Liver (tissue), 9 donors: ENCODE data around the gene MSI2. TPM values are rescaled to one million over a fixed set of nuclear protein-coding genes. Genes with fewer than 3 reads are reported as not detected.

Experiments
- DNase-seq: peaks from one replicate; pipeline ENCODE4 v3.0.0-alpha.2; 2017; ENCODE audit warnings: low spot score
- H3K27ac ChIP-seq, 2 donors: one replicate each; pipeline ENCODE4 v1.7.0; 2013; ENCODE audit warnings: inconsistent platforms in 2 of 2, low read length in 2 of 2, control low read depth in 1 of 2, low read depth in 1 of 2, mild to moderate bottlenecking in 1 of 2
- H3K27me3 ChIP-seq, 4 donors: one replicate each; pipeline versions ENCODE4 v1.6.1 to v1.7.0; 2013; ENCODE audit warnings: low read length in 3 of 4, inconsistent platforms in 1 of 4, mild to moderate bottlenecking in 1 of 4, moderate library complexity in 1 of 4; ENCODE audit not compliant: control insufficient read depth in 4 of 4, insufficient read depth in 4 of 4
- H3K36me3 ChIP-seq, 4 donors: one replicate each; pipeline versions ENCODE4 v1.6.1 to v1.7.0; 2013; ENCODE audit warnings: low read length in 3 of 4, mild to moderate bottlenecking in 3 of 4, low read depth in 1 of 4, moderate library complexity in 1 of 4; ENCODE audit not compliant: control insufficient read depth in 4 of 4, insufficient read depth in 3 of 4
- H3K4me1 ChIP-seq, 4 donors: one replicate each; pipeline versions ENCODE4 v1.6.1 to v1.7.0; 2013; ENCODE audit warnings: low read length in 3 of 4, mild to moderate bottlenecking in 3 of 4, moderate library complexity in 1 of 4; ENCODE audit not compliant: control insufficient read depth in 4 of 4, insufficient read depth in 4 of 4
- H3K4me3 ChIP-seq, 3 donors: one replicate each; pipeline versions ENCODE4 v1.6.1 to v1.7.0; 2013; ENCODE audit warnings: low read length in 3 of 3, control low read depth in 1 of 3, low read depth in 1 of 3, mild to moderate bottlenecking in 1 of 3
- H3K9ac ChIP-seq, 2 donors: one replicate each; pipeline ENCODE4 v1.7.0; 2013; ENCODE audit warnings: low read length in 2 of 2, mild to moderate bottlenecking in 2 of 2, moderate library complexity in 2 of 2, control low read depth in 1 of 2, low read depth in 1 of 2
- H3K9me3 ChIP-seq, 4 donors: one replicate each; pipeline versions ENCODE4 v1.6.1 to v1.7.0; 2013; ENCODE audit warnings: low read length in 3 of 4; ENCODE audit not compliant: control insufficient read depth in 4 of 4
- EGR1 ChIP-seq, 2 donors: IDR thresholded peaks; 2 replicates each; pipeline ENCODE4 v1.6.1; 2016 to 2018; ENCODE audit warnings: antibody characterized with exemption in 2 of 2, low read depth in 2 of 2
- FOXA1 ChIP-seq: IDR thresholded peaks from 2 replicates; pipeline ENCODE4 v1.6.1; 2016; ENCODE audit warnings: antibody characterized with exemption
- FOXA2 ChIP-seq: IDR thresholded peaks from 2 replicates; pipeline ENCODE4 v1.6.1; 2016; ENCODE audit warnings: antibody characterized with exemption
- GABPA ChIP-seq, 2 donors: IDR thresholded peaks in 1 of 2; conservative IDR thresholded peaks in 1 of 2; 2 replicates each; pipeline ENCODE4 v1.6.1; 2016; ENCODE audit warnings: antibody characterized with exemption in 2 of 2, mild to moderate bottlenecking in 1 of 2, moderate library complexity in 1 of 2
- HNF4A ChIP-seq, 2 donors: conservative IDR thresholded peaks; 2 replicates each; pipeline ENCODE4 v1.6.1; 2016; ENCODE audit warnings: antibody characterized with exemption in 2 of 2, mild to moderate bottlenecking in 2 of 2
- HNF4G ChIP-seq: IDR thresholded peaks from 2 replicates; pipeline ENCODE4 v1.6.1; 2016; ENCODE audit warnings: antibody characterized with exemption
- JUND ChIP-seq, 2 donors: IDR thresholded peaks; 2 replicates each; pipeline ENCODE4 v1.6.1; 2016; ENCODE audit warnings: antibody characterized with exemption in 2 of 2
- NR2F2 ChIP-seq: IDR thresholded peaks from 2 replicates; pipeline ENCODE4 v1.6.1; 2016; ENCODE audit warnings: antibody characterized with exemption
- RAD21 ChIP-seq, 2 donors: IDR thresholded peaks; 2 replicates each; pipeline ENCODE4 v1.6.1; 2016; ENCODE audit warnings: antibody characterized with exemption in 2 of 2, mild to moderate bottlenecking in 2 of 2
- RXRA ChIP-seq, 2 donors: IDR thresholded peaks; 2 replicates each; pipeline ENCODE4 v1.6.1; 2017 to 2018; ENCODE audit warnings: antibody characterized with exemption in 2 of 2, mild to moderate bottlenecking in 1 of 2
- SP1 ChIP-seq: IDR thresholded peaks from 2 replicates; pipeline ENCODE4 v1.6.1; 2018; ENCODE audit warnings: antibody characterized with exemption, mild to moderate bottlenecking
- TAF1 ChIP-seq: conservative IDR thresholded peaks from 2 replicates; pipeline ENCODE4 v1.6.1; 2016; ENCODE audit warnings: antibody characterized with exemption, mild to moderate bottlenecking
- YY1 ChIP-seq: IDR thresholded peaks from 2 replicates; pipeline ENCODE4 v1.6.1; 2016; ENCODE audit warnings: antibody characterized with exemption, mild to moderate bottlenecking
- WGBS: extraction: QIAGEN DNeasy Blood & Tissue Kit; methylation state at CpG from one replicate; pipeline ENCODE4 v1.1.7; 2013; 5-methylcytosine and 5-hydroxymethylcytosine counted together
- polyA plus RNA-seq, 2 donors: library from polyadenylated mRNA; stranded (reverse) in 1 of 2; unstranded in 1 of 2; fragments of 200-250 nt in 1 of 2; fragments of >200 nt in 1 of 2; fragmentation: Nextera tagmentation in 1 of 2; extraction: Ambion mirVana in 1 of 2; gene quantifications; one replicate each; pipeline versions ENCODE4 v1.2.1 to v1.2.3, GENCODE V29; 2013 to 2015
- total RNA-seq, 2 donors: library from RNA; depleted of rRNA; stranded (reverse); fragments of >200 nt; gene quantifications; one replicate each; pipeline ENCODE4 v1.2.3, GENCODE V29; 2014
- TF ChIP-seq, protein P1 (sequence below): IDR thresholded peaks from 2 replicates; pipeline ENCODE4 v1.6.1; 2016; ENCODE audit warnings: antibody characterized with exemption, mild to moderate bottlenecking
- TF ChIP-seq, protein P2 (sequence below): IDR thresholded peaks from 2 replicates; pipeline ENCODE4 v1.6.1; 2016; ENCODE audit warnings: antibody characterized with exemption
- TF ChIP-seq, protein P3 (sequence below): fragments of 150-350 bp; IDR thresholded peaks from 2 replicates; pipeline ENCODE4 v1.5.1; 2017; ENCODE audit warnings: improper control_type of control experiment, low read depth, low read length; ENCODE audit not compliant: missing input control
- TF ChIP-seq, protein P4 (sequence below): IDR thresholded peaks from 2 replicates; pipeline ENCODE4 v1.6.1; 2016; ENCODE audit warnings: antibody characterized with exemption
- TF ChIP-seq, protein P5 (sequence below): IDR thresholded peaks from 2 replicates; pipeline ENCODE4 v1.6.1; 2016; ENCODE audit warnings: antibody characterized with exemption
- donor health status: healthy.
- donor health status: healthy.
- donor health status: healthy.
- donor health status: healthy.
- donor health status: healthy.

Gene MSI2
- total and polyA plus RNA-seq, 4 donors: 5.7 to 15.6 (median 9.2) TPM

DNA sequence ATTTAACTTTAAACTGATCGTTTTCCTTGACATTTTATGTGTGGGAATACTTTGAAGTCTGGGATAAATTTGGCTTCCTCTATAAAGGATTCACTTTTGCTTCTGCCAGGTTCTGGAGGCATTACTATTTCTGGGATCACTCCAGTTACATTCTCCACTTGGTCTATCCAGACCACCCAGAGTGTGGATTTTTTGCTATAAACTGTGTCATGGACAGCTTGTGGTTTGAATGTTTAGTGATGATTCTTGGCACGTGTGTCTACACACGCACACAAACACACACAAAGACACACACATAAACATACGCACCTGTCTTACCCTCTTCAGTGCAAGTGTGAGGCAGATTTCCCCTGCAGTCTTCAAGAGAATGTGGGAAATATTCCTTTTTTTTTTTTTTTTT lies 27.4 kb upstream of the MSI2 start:
- Histone ChIP-seq H3K36me3 (no peaks in the 10 kb centered on the region), H3K27me3 (no peaks in the 10 kb centered on the region), H3K4me3 (no peak overlapping the region), H3K4me1 (no peaks in the 10 kb centered on the region), H3K9ac (no peak overlapping the region), H3K27ac (no peak overlapping the region), H3K9me3 (no peaks in the 10 kb centered on the region)
- TF ChIP-seq FOXA2 (no peak), RAD21 (IDR thresholded peaks at IDR 0.05) (no peak), TAF1 (no peak), FOXA1 (no peak), RXRA (IDR thresholded peaks at IDR 0.05) (no peak), NR2F2 (no peak), SP1 (no peak), GABPA (IDR thresholded peaks at IDR 0.05 in 1 of 2, conservative IDR thresholded peaks at IDR 0.05 in 1 of 2) (no peak), JUND (IDR thresholded peaks at IDR 0.05) (no peak), EGR1 (IDR thresholded peaks at IDR 0.05; ENCODE audit: low read depth in 2 of 2) (no peak), HNF4G (no peak), YY1 (no peak), HNF4A (conservative IDR thresholded peaks at IDR 0.05) (no peak)
- TF ChIP-seq, protein P1, sequence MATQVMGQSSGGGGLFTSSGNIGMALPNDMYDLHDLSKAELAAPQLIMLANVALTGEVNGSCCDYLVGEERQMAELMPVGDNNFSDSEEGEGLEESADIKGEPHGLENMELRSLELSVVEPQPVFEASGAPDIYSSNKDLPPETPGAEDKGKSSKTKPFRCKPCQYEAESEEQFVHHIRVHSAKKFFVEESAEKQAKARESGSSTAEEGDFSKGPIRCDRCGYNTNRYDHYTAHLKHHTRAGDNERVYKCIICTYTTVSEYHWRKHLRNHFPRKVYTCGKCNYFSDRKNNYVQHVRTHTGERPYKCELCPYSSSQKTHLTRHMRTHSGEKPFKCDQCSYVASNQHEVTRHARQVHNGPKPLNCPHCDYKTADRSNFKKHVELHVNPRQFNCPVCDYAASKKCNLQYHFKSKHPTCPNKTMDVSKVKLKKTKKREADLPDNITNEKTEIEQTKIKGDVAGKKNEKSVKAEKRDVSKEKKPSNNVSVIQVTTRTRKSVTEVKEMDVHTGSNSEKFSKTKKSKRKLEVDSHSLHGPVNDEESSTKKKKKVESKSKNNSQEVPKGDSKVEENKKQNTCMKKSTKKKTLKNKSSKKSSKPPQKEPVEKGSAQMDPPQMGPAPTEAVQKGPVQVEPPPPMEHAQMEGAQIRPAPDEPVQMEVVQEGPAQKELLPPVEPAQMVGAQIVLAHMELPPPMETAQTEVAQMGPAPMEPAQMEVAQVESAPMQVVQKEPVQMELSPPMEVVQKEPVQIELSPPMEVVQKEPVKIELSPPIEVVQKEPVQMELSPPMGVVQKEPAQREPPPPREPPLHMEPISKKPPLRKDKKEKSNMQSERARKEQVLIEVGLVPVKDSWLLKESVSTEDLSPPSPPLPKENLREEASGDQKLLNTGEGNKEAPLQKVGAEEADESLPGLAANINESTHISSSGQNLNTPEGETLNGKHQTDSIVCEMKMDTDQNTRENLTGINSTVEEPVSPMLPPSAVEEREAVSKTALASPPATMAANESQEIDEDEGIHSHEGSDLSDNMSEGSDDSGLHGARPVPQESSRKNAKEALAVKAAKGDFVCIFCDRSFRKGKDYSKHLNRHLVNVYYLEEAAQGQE: no peak
- TF ChIP-seq, protein P2, sequence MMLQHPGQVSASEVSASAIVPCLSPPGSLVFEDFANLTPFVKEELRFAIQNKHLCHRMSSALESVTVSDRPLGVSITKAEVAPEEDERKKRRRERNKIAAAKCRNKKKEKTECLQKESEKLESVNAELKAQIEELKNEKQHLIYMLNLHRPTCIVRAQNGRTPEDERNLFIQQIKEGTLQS: no peak
- TF ChIP-seq, protein P3, sequence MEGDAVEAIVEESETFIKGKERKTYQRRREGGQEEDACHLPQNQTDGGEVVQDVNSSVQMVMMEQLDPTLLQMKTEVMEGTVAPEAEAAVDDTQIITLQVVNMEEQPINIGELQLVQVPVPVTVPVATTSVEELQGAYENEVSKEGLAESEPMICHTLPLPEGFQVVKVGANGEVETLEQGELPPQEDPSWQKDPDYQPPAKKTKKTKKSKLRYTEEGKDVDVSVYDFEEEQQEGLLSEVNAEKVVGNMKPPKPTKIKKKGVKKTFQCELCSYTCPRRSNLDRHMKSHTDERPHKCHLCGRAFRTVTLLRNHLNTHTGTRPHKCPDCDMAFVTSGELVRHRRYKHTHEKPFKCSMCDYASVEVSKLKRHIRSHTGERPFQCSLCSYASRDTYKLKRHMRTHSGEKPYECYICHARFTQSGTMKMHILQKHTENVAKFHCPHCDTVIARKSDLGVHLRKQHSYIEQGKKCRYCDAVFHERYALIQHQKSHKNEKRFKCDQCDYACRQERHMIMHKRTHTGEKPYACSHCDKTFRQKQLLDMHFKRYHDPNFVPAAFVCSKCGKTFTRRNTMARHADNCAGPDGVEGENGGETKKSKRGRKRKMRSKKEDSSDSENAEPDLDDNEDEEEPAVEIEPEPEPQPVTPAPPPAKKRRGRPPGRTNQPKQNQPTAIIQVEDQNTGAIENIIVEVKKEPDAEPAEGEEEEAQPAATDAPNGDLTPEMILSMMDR: no peak
- TF ChIP-seq, protein P4, sequence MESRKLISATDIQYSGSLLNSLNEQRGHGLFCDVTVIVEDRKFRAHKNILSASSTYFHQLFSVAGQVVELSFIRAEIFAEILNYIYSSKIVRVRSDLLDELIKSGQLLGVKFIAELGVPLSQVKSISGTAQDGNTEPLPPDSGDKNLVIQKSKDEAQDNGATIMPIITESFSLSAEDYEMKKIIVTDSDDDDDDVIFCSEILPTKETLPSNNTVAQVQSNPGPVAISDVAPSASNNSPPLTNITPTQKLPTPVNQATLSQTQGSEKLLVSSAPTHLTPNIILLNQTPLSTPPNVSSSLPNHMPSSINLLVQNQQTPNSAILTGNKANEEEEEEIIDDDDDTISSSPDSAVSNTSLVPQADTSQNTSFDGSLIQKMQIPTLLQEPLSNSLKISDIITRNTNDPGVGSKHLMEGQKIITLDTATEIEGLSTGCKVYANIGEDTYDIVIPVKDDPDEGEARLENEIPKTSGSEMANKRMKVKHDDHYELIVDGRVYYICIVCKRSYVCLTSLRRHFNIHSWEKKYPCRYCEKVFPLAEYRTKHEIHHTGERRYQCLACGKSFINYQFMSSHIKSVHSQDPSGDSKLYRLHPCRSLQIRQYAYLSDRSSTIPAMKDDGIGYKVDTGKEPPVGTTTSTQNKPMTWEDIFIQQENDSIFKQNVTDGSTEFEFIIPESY: no peak
- TF ChIP-seq, protein P5, sequence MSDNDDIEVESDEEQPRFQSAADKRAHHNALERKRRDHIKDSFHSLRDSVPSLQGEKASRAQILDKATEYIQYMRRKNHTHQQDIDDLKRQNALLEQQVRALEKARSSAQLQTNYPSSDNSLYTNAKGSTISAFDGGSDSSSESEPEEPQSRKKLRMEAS: no peak
- 83% methylated on average over 4 of the region's 4 CpGs for WGBS
- no peak for DNase-seq
